Keratinocyte (primary cell): ENCODE measurements around the gene WASHC4.

Experiments used
- EZH2 ChIP-seq: IDR thresholded peaks from one replicate; pipeline ENCODE4 v1.6.1; 2012; ENCODE audit warnings: inconsistent platforms, mild to moderate bottlenecking, low read length, moderate library complexity
- TF ChIP-seq, protein P1 (sequence below), 3 experiments: IDR thresholded peaks in 1 of 3; conservative IDR thresholded peaks in 1 of 3; optimal IDR thresholded peaks in 1 of 3; 2 replicates in 2 of 3; 3 replicates in 1 of 3; pipeline versions ENCODE3 to v1.5.1; 2011; ENCODE audit warnings: low read length in 3 of 3, mild to moderate bottlenecking in 3 of 3, moderate library complexity in 2 of 3, control low read depth in 1 of 3, inconsistent platforms in 1 of 3; ENCODE audit not compliant: insufficient read depth in 2 of 3; ENCODE audit errors: extremely low read depth in 1 of 3

DNA sequence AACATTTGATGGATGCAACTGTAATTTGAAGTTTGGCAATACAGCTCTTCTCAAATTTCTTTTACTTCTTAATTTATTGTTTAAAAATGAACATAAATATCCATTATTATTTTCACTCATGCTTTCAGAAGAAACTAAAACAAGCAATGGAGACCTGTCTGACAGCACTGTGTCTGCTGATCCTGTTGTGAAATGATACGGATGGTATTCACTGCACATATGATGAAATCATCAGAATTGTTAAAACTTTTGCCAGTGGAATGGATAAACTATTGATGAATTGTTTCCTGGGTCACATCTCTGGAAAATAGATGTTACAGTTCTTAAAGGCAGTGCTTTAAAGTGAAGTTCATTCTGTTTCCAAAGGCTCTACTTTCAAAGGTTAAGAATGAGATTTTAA, 59.2 kb downstream of the WASHC4 start:
- TF ChIP-seq, protein P1, sequence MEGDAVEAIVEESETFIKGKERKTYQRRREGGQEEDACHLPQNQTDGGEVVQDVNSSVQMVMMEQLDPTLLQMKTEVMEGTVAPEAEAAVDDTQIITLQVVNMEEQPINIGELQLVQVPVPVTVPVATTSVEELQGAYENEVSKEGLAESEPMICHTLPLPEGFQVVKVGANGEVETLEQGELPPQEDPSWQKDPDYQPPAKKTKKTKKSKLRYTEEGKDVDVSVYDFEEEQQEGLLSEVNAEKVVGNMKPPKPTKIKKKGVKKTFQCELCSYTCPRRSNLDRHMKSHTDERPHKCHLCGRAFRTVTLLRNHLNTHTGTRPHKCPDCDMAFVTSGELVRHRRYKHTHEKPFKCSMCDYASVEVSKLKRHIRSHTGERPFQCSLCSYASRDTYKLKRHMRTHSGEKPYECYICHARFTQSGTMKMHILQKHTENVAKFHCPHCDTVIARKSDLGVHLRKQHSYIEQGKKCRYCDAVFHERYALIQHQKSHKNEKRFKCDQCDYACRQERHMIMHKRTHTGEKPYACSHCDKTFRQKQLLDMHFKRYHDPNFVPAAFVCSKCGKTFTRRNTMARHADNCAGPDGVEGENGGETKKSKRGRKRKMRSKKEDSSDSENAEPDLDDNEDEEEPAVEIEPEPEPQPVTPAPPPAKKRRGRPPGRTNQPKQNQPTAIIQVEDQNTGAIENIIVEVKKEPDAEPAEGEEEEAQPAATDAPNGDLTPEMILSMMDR (optimal IDR thresholded peaks at IDR 0.05 in 1 of 3, IDR thresholded peaks at IDR 0.05 in 1 of 3, conservative IDR thresholded peaks at IDR 0.05 in 1 of 3; ENCODE audit: extremely low read depth in 1 of 3, insufficient read depth in 2 of 3, low read length in 3 of 3) = no peak
- no peak for TF ChIP-seq EZH2
